ENCODE measurements around the gene CBS.
"Not testable (repeated sequence)": the region's sequence is repeated elsewhere in the genome, so short reads cannot be mapped to it uniquely, and the experiment has no call there.

CBS gene

GRCh38 chr21:43036889-43037288 lies 38.7 kb downstream of the CBS start:
- POLR2A ChIA-PET (ENCODE audit: low non-redundant PET); CTCF ChIA-PET; H3K27ac ChIP-seq; DNase-seq (ENCODE audit: low spot score): not testable (repeated sequence)

- no peak for TF ChIP-seq CTCF (conservative IDR thresholded peaks at IDR 0.05; ENCODE audit: low read depth)
- DNase-seq (ENCODE audit: low spot score) = no peak
- no peak overlapping the region for H3K27ac ChIP-seq
- POLR2A ChIA-PET (ENCODE audit: low non-redundant PET) = no interaction called here
- CTCF ChIA-PET = no interaction called here
These were observed 40.8 kb downstream of the CBS start for GRCh38 chr21:43034826-43035225.

- ChIA-PET CTCF (interaction anchor here (0.6 kb wide), 1 partner anchor 144 kb away, joined by 4 read pairs; no protein-coding TSS in a partner anchor), POLR2A (ENCODE audit: low non-redundant PET) (no interaction called here)
- no peak for TF ChIP-seq CTCF (conservative IDR thresholded peaks at IDR 0.05; ENCODE audit: low read depth)
- no peak overlapping the region for H3K27ac ChIP-seq
- DNase-seq (ENCODE audit: low spot score) = no peak
These were observed 41.5 kb downstream of the CBS start for GRCh38 chr21:43034101-43034500.

GRCh38 chr21:43031121-43031619 lies 44.5 kb downstream of the CBS start:
- POLR2A ChIA-PET (ENCODE audit: low non-redundant PET) = no interaction called here
- no peak for DNase-seq (ENCODE audit: low spot score)
- CTCF ChIA-PET = no interaction called here
- no peak overlapping the region for H3K27ac ChIP-seq
- TF ChIP-seq CTCF (conservative IDR thresholded peaks at IDR 0.05; ENCODE audit: low read depth) = no peak

DNA sequence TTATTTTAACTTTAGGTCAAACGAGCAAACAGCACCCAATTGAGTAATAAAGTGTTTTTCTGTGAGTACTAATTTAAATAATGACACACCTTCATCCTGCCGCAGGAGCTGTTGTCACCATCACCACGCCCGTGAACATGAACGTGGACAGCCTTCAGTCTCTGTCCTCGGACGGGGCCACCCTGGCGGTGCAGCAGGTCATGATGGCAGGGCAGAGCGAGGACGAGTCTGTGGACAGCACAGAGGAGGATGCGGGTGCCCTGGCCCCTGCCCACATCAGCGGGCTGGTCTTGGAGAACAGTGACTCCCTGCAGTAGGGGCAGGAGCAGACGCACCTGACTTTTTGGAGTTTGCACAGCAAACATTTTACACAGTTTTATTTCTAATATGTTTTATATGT lies 45.9 kb downstream of the CBS start:
- no peak for TF ChIP-seq CTCF (conservative IDR thresholded peaks at IDR 0.05; ENCODE audit: low read depth)
- CTCF ChIA-PET = no interaction called here
- POLR2A ChIA-PET (ENCODE audit: low non-redundant PET) = no interaction called here
- DNase-seq (ENCODE audit: low spot score) = no peak
- H3K27ac ChIP-seq = no peak overlapping the region

DNA sequence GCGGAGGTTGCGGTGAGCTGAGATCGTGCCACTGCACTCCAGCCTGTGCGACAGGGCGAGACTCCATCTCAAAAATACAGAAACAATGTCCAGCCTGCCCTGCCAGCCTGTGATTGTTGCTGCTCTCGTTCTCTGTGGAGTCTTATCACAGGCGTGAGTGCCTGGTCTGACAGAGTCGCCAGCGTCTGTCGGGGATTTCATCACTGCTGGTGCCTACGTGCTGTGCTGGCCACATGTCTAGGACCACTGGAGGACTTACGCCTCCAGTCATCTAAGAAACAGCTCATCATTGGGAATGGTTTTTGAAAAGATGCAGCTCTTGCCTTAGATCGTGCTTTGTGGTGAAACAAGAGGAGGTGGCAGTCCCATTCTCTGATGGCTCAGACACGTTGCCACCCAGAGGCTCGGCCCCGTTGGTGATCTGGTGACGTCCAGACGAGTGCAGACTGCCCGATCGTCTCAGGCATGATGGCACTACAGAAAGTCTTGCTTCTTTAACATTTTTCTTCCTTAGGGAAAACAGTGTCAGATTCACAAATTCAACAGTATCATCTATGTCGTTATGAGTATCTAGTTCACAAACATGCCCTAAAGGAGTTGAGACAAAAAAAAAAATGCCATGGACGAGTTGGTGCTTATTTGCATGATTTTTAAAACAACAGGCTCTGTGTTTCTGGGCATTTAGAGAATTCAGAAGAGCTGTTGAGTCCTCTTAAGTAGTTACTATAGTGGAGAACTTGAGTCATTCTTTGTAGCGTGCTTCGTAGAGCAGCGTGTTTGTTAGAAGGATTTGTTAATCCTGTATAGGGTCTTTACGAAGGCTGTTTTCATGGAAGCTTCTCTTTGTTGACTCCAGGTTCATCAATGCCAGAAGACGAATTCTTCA lies 47.5 kb downstream of the CBS start:
- DNase-seq (ENCODE audit: low spot score) = no peak
- no peak for TF ChIP-seq CTCF (conservative IDR thresholded peaks at IDR 0.05; ENCODE audit: low read depth)
- H3K27ac ChIP-seq = no peak overlapping the region
- POLR2A ChIA-PET (ENCODE audit: low non-redundant PET) = no interaction called here
- CTCF ChIA-PET = interaction anchor here (0.7 kb wide), 1 partner anchor 12 kb away, joined by 3 read pairs; no protein-coding TSS in a partner anchor

GRCh38 chr21:43025636-43026180 lies 49.9 kb downstream of the CBS start:
- CTCF ChIA-PET = no interaction called here
- no peak overlapping the region for H3K27ac ChIP-seq
- no peak for TF ChIP-seq CTCF (conservative IDR thresholded peaks at IDR 0.05; ENCODE audit: low read depth)
- POLR2A ChIA-PET (ENCODE audit: low non-redundant PET) = no interaction called here
- no peak for DNase-seq (ENCODE audit: low spot score)
